ENCODE data around the gene CPED1. TPM values are rescaled to one million over a fixed set of nuclear protein-coding genes. Genes with fewer than 3 reads are reported as not detected.

Gene CPED1
- total RNA-seq, 4 donors from 2014 or later: 32.5 to 49.5 (median 40.2) TPM

- no peak for TF ChIP-seq CTCF (IDR thresholded peaks at IDR 0.05; ENCODE audit: low read depth)
Measured at GRCh38 chr7:121041516-121042148, 53.1 kb downstream of the CPED1 start.

GRCh38 chr7:121042195-121042594 is 53.7 kb downstream of the CPED1 start:
- no peak for TF ChIP-seq CTCF (IDR thresholded peaks at IDR 0.05; ENCODE audit: low read depth)

GRCh38 chr7:121042899-121043298 is 54.4 kb downstream of the CPED1 start:
- no peak for TF ChIP-seq CTCF (IDR thresholded peaks at IDR 0.05; ENCODE audit: low read depth)

- TF ChIP-seq CTCF (IDR thresholded peaks at IDR 0.05; ENCODE audit: low read depth): no peak
Measured at GRCh38 chr7:121043314-121044234, 55.1 kb downstream of the CPED1 start.

- no peak for TF ChIP-seq CTCF (IDR thresholded peaks at IDR 0.05; ENCODE audit: low read depth)
Measured at GRCh38 chr7:121045090-121045489, 56.6 kb downstream of the CPED1 start.

DNA sequence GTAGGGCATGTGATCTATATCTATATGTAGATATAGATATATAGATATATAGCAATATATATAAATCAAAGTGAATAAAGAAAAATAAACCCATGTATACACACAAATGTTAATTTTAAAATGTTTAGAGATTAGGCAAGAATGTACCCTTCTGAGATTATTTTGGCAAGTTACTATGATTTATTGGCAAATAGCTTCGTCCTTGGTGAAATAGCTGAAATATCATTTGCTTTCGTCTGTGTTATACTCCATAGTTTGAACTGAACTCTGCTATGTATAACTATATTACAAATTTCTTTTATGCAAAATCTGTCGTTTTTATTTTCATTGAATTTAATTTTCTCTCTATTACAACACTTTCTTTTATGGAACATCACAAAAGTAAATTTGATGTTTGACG is 57.5 kb downstream of the CPED1 start:
- TF ChIP-seq CTCF (IDR thresholded peaks at IDR 0.05; ENCODE audit: low read depth): no peak

GRCh38 chr7:121046893-121047468 is 58.5 kb downstream of the CPED1 start:
- no peak for TF ChIP-seq CTCF (IDR thresholded peaks at IDR 0.05; ENCODE audit: low read depth)
